HG03558 (cell line): ENCODE measurements around the gene LEPR.

Experiments used
- ATAC-seq: cut with Tn5 transposase; IDR thresholded peaks from one replicate; pipeline ENCODE4 v1.9.1; 2021; ENCODE audit warnings: moderate number of reproducible peaks; ENCODE audit not compliant: unreplicated experiment; ENCODE audit errors: extremely low read depth

Gene LEPR

GRCh38 chr1:65407877-65408276 lies 12.6 kb upstream of the LEPR start:
- ATAC-seq: no peak

- ATAC-seq: no peak
These were observed 11.2 kb upstream of the LEPR start for GRCh38 chr1:65409314-65409713.

GRCh38 chr1:65409816-65410326 lies 10.6 kb upstream of the LEPR start:
- ATAC-seq: no peak

- ATAC-seq: no peak
These were observed 8.0 kb upstream of the LEPR start for GRCh38 chr1:65412256-65412983.

- no peak for ATAC-seq
These were observed 7.5 kb upstream of the LEPR start for GRCh38 chr1:65412984-65413375.

- no peak for ATAC-seq
These were observed 5.9 kb upstream of the LEPR start for GRCh38 chr1:65414538-65414937.

- no peak for ATAC-seq
These were observed 3.7 kb upstream of the LEPR start for GRCh38 chr1:65416767-65417166.

GRCh38 chr1:65417729-65418128 lies 2.7 kb upstream of the LEPR start:
- ATAC-seq: no peak

GRCh38 chr1:65418522-65419185 lies 1.8 kb upstream of the LEPR start:
- no peak for ATAC-seq

GRCh38 chr1:65419681-65420589 lies 533 bp upstream of the LEPR start:
- ATAC-seq: peak; percentile 86

- ATAC-seq: no peak
These were observed 1.0 kb downstream of the LEPR start for GRCh38 chr1:65421351-65422025.

- ATAC-seq: no peak
These were observed 2.1 kb downstream of the LEPR start for GRCh38 chr1:65422241-65423203.

- ATAC-seq: no peak
These were observed 3.6 kb downstream of the LEPR start for GRCh38 chr1:65423884-65424572.

GRCh38 chr1:65424573-65424889 lies 4.1 kb downstream of the LEPR start:
- no peak for ATAC-seq

GRCh38 chr1:65425006-65425405 lies 4.5 kb downstream of the LEPR start:
- ATAC-seq: no peak

GRCh38 chr1:65425697-65426096 lies 5.2 kb downstream of the LEPR start:
- ATAC-seq: no peak

- ATAC-seq: no peak
These were observed 8.6 kb downstream of the LEPR start for GRCh38 chr1:65429078-65429477.

GRCh38 chr1:65429806-65430205 lies 9.3 kb downstream of the LEPR start:
- no peak for ATAC-seq
